IPS-11a (cell line): ENCODE results near the gene PRSS53.
"Not testable (repeated sequence)": the region's sequence is repeated elsewhere in the genome, so short reads cannot be mapped to it uniquely, and the experiment has no call there.

Source experiments
- H3K4me3 ChIP-seq: one replicate; pipeline ENCODE4 v1.5.1; 2013; ENCODE audit warnings: low read depth, low read length, control low read depth

Gene PRSS53

GRCh38 chr16:31088459-31089183, at the start of gene PRSS53:
Gene PRSS53, minus strand, starts transcription at chr16:31088943. Its CDS starts 134 bp downstream, at chr16:31088809.
- no peak within 1 kb of the TSS for H3K4me3 ChIP-seq

GRCh38 chr16:31136822-31137499, 48.2 kb upstream of the PRSS53 start:
- not testable (repeated sequence) for H3K4me3 ChIP-seq

DNA sequence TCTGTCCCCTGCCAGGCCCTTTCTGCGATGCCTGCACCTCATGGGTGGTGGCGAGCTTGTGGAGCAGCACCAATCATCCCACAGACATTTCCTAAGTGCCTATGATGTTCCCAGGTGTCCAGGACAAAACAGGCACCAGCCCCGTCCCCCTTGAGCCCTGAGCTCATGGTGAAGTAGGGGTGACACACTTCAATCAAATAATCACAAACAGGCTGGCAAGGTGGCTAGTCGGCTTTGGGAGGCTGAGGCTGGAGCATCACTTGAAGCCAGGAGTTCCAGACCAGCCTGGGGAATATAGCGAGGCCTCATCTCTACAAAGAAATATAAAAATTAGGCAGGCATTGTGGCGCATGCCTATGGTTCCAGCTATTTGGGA, 47.5 kb upstream of the PRSS53 start:
- H3K4me3 ChIP-seq: no peak overlapping the region

- peak within 1 kb of the TSS; percentile 71 for H3K4me3 ChIP-seq
Observed at GRCh38 chr16:31135535-31136286, 47.0 kb upstream of the PRSS53 start, which contains the start of gene PRSS8. Gene PRSS8, minus strand, starts transcription at chr16:31135727. Its CDS starts 229 bp downstream, at chr16:31135498.

DNA sequence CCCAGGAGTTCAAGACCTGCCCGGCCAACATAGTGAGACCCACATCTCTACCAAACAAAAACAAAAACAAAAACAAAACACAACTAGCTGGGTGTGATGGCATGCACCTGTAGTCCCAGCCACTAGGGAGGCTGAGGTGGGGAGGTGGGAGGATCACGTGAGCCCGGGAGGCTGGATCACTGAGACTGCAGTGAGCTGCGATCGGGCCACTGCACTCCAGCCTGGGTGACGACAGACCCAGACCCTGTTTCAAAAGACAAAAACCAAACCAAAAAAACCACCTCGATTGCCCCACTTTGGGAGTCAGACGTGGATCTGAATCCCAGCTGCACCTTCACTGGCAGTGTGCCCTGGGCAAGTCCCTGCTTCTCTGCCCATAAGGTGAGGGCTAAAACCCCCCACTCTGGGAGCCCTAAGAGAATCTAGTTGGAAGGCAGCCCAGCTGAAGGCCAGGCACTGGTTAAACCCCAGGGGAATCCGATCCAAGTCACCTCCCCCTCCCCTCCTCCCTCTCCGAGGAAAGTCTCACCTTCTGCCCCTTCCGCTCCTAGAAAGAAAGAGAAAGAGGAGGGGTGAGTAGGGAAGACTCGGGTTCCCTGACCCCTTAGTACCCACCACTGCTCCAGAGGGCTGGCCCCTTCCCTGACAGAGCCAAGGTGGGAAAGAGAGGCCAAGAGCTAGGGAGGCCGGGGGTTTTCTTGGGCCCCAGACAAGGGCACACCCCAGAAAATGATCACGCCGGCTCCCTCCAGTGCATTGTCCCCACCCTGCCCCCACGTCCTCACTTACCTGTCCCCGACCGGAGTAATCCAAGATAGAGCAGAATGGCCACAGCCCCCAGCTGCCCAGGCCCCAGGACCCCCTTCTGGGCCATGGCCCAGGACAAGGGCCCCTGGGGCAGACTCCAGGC, 46.1 kb upstream of the PRSS53 start:
- peak overlapping the region; percentile 71 for H3K4me3 ChIP-seq

- H3K4me3 ChIP-seq: peak overlapping the region; percentile 71
Observed at GRCh38 chr16:31134091-31134571, 45.4 kb upstream of the PRSS53 start.

- H3K4me3 ChIP-seq: no peak overlapping the region
Observed at GRCh38 chr16:31133046-31133501, 44.3 kb upstream of the PRSS53 start.

DNA sequence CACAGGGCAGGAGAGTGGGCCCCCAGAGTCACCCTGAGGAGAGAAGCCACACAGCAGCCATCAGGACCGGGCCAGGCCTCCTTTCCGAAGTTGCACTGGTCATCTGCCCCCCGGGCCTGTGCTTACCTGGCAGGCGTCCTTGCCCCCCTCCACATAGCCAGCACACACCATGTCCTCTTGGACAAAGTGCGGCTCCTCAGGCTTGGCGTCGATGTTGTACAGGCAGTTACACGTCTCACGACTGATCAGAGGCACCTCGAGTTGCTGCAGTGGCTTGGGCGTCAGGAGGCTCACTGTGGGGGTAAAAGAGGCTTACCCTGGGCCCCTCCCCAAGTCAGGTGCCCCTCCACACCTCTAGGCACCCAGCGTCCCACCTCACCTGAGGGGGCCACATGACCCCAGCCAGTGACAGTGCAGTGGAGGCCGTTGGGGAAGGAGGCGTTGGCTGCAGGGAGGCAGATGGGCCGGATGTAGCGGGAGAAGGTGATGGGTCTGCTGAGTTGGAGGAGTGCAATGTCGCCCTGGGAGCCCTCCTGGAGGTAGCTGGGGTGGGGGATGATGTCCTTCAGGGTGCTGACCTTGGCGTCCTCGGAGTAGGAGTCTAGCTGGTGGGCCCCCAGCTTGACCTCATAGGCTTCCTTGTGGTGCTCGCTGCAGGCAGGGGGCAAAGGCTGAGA, 43.7 kb upstream of the PRSS53 start:
- H3K4me3 ChIP-seq: no peak overlapping the region

DNA sequence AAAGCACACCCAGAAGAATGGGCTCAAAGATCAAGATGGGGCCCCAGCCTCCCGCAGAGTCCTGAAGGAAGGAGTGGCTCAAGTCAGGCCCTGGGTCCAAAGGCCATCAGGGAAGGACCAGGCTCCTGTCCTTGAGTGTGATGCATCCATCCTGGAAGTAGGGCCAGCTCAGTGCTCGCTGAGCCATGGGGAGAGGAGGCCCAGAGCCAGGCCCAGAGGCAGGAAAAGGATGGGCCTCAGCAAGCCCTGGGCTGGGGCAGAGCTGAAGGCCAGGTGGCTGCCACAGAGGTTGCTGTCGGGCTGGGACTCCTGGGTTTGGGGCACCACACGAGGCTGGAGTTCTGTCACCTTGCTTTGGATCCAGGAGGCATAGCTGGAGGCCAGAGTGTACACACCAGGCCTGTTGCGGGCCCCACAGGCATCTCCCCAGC, 43.1 kb upstream of the PRSS53 start:
- H3K4me3 ChIP-seq: no peak overlapping the region

GRCh38 chr16:31131416-31131815, 42.7 kb upstream of the PRSS53 start:
- H3K4me3 ChIP-seq: no peak overlapping the region

DNA sequence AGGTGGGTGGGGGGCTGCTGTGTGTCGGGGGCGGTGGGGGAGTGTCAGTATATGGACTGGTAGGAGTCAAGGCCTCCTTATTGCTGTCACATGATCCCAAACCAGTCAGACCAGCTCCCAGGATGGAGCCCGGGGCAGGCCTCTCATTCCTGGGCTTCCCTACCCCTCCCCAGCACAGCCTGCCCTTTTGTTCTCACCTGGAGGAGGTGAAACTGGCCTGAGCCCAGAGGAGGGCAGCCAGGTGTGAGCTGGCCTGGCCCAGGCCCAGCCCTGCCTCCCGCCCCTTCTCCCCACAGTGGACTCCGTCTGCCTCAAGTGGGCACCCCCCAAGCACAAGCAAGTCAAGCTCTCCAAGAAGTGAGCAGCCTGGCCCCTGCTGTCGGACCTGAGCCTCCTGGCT, 42.2 kb upstream of the PRSS53 start:
- H3K4me3 ChIP-seq: no peak overlapping the region

- no peak overlapping the region for H3K4me3 ChIP-seq
Observed at GRCh38 chr16:31130336-31130891, 41.7 kb upstream of the PRSS53 start.

GRCh38 chr16:31129568-31130335, 41.0 kb upstream of the PRSS53 start:
- no peak overlapping the region for H3K4me3 ChIP-seq

DNA sequence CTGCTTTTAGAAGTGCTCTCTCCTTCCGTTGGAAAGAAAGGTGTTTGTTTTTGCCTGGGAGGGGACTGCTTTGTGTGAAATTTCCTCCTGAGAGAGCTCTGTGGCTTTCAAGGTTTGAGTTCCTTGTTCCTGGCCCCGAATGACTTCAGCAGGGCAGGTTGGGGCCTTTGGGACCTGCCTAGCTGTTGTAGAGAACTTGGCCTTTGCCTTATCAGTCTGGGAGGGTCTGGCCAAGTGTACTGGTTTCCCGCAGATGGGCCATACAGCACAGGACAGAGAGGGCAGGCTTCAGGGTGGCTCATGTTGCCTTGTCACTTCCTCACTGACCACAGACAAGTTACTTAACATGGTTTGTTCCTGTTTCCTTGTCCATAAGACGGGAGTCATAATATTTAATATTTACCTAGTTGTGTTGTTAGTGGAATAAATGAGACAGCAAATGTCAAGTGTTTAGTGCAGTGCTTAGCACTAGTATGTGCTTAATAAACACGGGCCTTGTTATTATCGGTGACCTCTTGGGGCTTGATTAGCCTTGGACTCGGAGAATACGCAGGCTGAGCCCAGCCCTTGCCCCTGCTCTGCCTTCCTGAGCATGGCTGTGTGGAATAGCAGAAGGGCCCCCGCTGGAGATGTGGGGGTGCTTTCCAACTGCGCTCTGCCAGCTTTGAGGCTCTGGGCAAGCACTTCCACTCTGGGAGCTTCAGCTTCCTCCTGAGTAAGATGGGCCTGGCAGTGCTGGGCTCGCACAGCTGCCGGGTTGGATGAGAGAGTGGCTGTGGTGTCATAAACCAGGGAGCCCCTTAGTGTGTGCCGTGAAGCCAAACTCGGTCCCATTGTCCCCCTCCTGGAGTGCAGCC, 40.2 kb upstream of the PRSS53 start:
- H3K4me3 ChIP-seq: no peak overlapping the region

GRCh38 chr16:31127182-31127581, 38.4 kb upstream of the PRSS53 start:
- no peak overlapping the region for H3K4me3 ChIP-seq

DNA sequence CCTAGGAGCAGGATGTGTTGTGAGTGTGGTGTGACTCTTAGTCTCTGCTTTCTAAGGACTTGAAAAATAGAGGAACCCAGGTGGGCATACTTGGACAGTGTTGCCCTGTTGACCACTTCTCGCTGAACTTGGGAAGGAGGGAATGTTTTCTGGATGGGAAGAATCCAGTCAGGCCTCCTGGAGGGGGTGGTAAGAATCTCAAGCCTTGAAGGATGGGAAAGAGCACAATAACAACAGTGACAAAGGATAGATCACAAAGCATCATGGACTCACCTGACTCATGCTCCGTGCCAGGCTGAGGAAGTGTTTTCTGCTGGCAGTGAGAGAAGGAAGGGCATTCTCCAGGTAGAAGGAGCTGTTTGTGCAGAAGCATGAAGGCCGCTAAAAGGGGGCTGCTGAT, 37.1 kb upstream of the PRSS53 start:
- no peak overlapping the region for H3K4me3 ChIP-seq

GRCh38 chr16:31120129-31120528, 31.4 kb upstream of the PRSS53 start:
- H3K4me3 ChIP-seq: no peak overlapping the region
